ENCODE measurements around the gene ARL1. TPM values are rescaled to one million over a fixed set of nuclear protein-coding genes. Genes with fewer than 3 reads are reported as not detected.
"Not testable (repeated sequence)": the region's sequence is repeated elsewhere in the genome, so short reads cannot be mapped to it uniquely, and the experiment has no call there.

The ARL1 gene
- total RNA-seq, 2 donors from 2014 or later, result 50.2 to 95.0 TPM

DNA sequence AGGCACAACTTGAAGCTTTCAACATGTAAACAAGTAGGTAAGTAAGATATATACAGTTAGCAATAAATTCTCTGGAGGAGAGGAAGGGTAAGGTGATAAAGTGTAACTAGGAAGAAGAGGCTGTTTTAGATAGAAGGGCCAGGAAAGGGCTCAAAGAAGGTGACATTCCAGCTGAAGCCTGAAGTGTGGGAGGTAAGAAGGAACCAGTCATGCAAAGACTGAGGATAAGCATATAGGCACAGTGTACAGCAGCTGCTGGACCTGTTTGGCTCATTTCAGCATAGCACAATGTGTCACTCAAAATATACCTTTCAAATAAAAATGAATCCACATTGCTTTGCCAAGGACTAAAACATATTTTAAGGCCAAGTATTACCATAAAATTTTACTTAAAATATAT lies 28.6 kb upstream of the ARL1 start:
- TF ChIP-seq, protein P1, sequence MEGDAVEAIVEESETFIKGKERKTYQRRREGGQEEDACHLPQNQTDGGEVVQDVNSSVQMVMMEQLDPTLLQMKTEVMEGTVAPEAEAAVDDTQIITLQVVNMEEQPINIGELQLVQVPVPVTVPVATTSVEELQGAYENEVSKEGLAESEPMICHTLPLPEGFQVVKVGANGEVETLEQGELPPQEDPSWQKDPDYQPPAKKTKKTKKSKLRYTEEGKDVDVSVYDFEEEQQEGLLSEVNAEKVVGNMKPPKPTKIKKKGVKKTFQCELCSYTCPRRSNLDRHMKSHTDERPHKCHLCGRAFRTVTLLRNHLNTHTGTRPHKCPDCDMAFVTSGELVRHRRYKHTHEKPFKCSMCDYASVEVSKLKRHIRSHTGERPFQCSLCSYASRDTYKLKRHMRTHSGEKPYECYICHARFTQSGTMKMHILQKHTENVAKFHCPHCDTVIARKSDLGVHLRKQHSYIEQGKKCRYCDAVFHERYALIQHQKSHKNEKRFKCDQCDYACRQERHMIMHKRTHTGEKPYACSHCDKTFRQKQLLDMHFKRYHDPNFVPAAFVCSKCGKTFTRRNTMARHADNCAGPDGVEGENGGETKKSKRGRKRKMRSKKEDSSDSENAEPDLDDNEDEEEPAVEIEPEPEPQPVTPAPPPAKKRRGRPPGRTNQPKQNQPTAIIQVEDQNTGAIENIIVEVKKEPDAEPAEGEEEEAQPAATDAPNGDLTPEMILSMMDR (IDR thresholded peaks at IDR 0.05), result no peak
- TF ChIP-seq POLR2AphosphoS5 (IDR thresholded peaks at IDR 0.05) (no peak), POLR2A (IDR thresholded peaks at IDR 0.05) (no peak)
- H3K27ac ChIP-seq, result no peak overlapping the region
- intact Hi-C loops (cut with DNase I), result no loop called here
- H3K27me3 ChIP-seq (replicated peaks; ENCODE audit: insufficient read depth), result no peaks in the 10 kb centered on the region
- H3K4me1 ChIP-seq (replicated peaks), result no peaks in the 10 kb centered on the region
- H3K4me3 ChIP-seq, result no peak overlapping the region
- DNase-seq (ENCODE audit: low spot score), result no peak
- H3K9me3 ChIP-seq, result no peaks in the 10 kb centered on the region
- H3K36me3 ChIP-seq, result no peaks in the 10 kb centered on the region

DNA sequence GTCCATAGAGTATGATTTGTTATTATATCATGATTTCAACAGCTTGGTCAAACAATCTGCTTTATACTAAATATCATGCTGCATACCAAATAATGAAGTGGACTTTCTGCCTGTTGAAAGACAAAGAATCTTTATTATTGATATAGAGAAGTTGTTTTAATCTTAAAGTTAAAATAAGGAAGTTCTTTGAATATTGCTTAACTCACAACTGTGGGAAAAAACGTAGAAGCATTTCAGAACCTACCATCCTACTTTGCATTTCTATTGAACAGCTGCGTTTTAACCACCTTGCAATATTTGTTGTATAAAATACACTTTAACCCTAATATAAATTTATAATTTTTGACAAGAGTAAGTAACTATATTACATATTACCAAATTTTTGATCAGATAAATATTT lies 22.9 kb upstream of the ARL1 start:
- no peaks in the 10 kb centered on the region for H3K27me3 ChIP-seq (replicated peaks; ENCODE audit: insufficient read depth)
- no peak for DNase-seq (ENCODE audit: low spot score)
- H3K27ac ChIP-seq, result no peak overlapping the region
- intact Hi-C loops (cut with DNase I), result no loop called here
- H3K36me3 ChIP-seq, result no peaks in the 10 kb centered on the region
- no peaks in the 10 kb centered on the region for H3K4me1 ChIP-seq (replicated peaks)
- no peak for TF ChIP-seq POLR2AphosphoS5 (IDR thresholded peaks at IDR 0.05)
- no peak for TF ChIP-seq POLR2A (IDR thresholded peaks at IDR 0.05)
- TF ChIP-seq, protein P1 (IDR thresholded peaks at IDR 0.05), result no peak
- H3K4me3 ChIP-seq, result no peak overlapping the region
- 67% methylated on average over 2 of the region's 2 CpGs for WGBS
- H3K9me3 ChIP-seq, result no peaks in the 10 kb centered on the region

DNA sequence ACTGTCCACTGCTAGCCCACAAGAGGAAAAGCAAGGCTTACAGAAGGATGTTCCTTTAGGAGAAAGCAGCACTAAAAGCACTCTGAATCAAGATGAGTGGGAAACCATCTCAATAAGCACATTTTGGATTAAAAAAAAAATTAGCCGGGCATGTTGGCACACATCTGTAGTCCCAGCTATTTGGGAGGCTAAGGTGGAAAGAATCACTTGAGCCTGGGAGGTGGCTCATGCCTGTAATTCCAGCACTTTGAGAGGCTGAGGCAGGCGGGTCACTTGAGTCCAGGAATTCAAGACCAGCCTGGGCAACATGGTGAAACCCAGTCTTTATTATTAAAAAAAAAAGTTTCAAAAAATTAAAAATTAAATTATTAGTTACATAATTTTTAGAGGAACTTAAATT lies 17.0 kb upstream of the ARL1 start:
- no peaks in the 10 kb centered on the region for H3K4me1 ChIP-seq (replicated peaks)
- DNase-seq (ENCODE audit: low spot score), result no peak

DNA sequence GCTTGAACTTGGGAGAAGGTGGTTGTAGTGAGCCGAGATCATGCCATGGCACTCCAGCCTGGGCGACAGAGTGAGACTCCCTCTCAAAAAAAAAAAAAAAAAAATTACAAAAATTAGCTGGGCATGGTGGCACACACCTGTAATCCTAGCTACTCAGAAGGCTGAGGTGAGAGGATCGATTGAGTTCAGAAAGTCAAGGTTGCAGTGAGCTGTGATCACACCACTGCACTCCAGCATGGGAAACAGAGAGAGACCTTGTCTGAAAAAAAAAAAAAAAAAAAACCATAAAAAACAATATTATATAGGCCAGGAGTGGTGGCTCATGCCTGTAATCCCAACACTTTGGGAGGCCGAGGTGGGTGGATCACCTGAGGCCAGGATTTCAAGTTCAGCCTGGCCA lies 14.5 kb upstream of the ARL1 start:
- 95% methylated on average over 4 of the region's 4 CpGs for WGBS
- intact Hi-C loops (cut with DNase I), result not testable (repeated sequence)

More for the DNA sequence above, 17.0 kb upstream of the ARL1 start:
- H3K9me3 ChIP-seq, result no peaks in the 10 kb centered on the region
- H3K27ac ChIP-seq, result no peak overlapping the region
- H3K36me3 ChIP-seq, result no peaks in the 10 kb centered on the region
- no peak overlapping the region for H3K4me3 ChIP-seq
- intact Hi-C loops (cut with DNase I), result no loop called here
- H3K27me3 ChIP-seq (replicated peaks; ENCODE audit: insufficient read depth), result no peaks in the 10 kb centered on the region
- WGBS, result 58% methylated on average over 2 of the region's 2 CpGs
- TF ChIP-seq, protein P1 (IDR thresholded peaks at IDR 0.05), result no peak
- TF ChIP-seq POLR2A (IDR thresholded peaks at IDR 0.05) (no peak), POLR2AphosphoS5 (IDR thresholded peaks at IDR 0.05) (no peak)

DNA sequence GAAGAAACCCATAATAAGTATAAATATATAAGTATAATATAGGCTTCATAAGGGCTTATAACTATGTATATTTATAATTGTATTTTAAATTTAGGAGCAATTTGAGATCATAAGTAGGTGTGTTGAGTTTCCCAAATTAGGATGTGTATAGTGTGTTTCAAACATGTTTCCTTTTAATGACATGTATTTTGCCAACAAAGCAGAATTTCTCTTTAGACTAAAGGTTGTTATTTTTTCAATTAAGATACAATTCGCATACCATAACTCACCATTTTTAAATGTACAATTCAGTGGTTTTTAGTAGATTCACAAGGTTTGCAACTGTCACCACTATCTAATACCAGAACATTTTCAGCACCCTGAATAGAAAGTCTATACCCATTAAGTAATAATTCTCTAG lies 7.7 kb upstream of the ARL1 start:
- WGBS, result 92% methylated on average over 1 of the region's 1 CpG
- H3K27ac ChIP-seq, result no peak overlapping the region
- intact Hi-C loops (cut with DNase I), result loop anchor here (5.0 kb wide), 1 partner anchor 427 kb away; no protein-coding TSS in a partner anchor

More for the DNA sequence above, 14.5 kb upstream of the ARL1 start:
- not testable (repeated sequence) for H3K27me3 ChIP-seq (replicated peaks; ENCODE audit: insufficient read depth); H3K9me3 ChIP-seq; H3K4me1 ChIP-seq (replicated peaks); H3K4me3 ChIP-seq; DNase-seq (ENCODE audit: low spot score); H3K36me3 ChIP-seq; H3K27ac ChIP-seq

More for the DNA sequence above, 7.7 kb upstream of the ARL1 start:
- no peak for DNase-seq (ENCODE audit: low spot score)
- Histone ChIP-seq H3K4me3 (no peak overlapping the region), H3K36me3 (no peaks in the 10 kb centered on the region), H3K4me1 (replicated peaks) (no peaks in the 10 kb centered on the region), H3K27me3 (replicated peaks; ENCODE audit: insufficient read depth) (no peaks in the 10 kb centered on the region), H3K9me3 (no peaks in the 10 kb centered on the region)
- TF ChIP-seq POLR2AphosphoS5 (IDR thresholded peaks at IDR 0.05) (no peak), POLR2A (IDR thresholded peaks at IDR 0.05) (no peak)
- TF ChIP-seq, protein P1 (IDR thresholded peaks at IDR 0.05), result no peak
